Stimulated activated CD4-positive, alpha-beta T cell treated with anti-CD3 and anti-CD28 coated beads, Interleukin-1b, Interleukin-23, amount 100 ng/mL, for 48 hours (primary cell): ENCODE measurements around the gene PODN.

Source experiments
- DNase-seq: peaks from one replicate; pipeline ENCODE4 v3.0.0-alpha.2; 2020

The PODN gene

GRCh38 chr1:53061859-53062707 lies at the start of gene PODN:
TSS of gene PODN (plus strand) at chr1:53062213. CDS start at chr1:53069856, 7,643 bp downstream.
- DNase-seq: no peak

GRCh38 chr1:53014791-53015507 lies 47.1 kb upstream of the PODN start:
- DNase-seq: peak; percentile 77

- no peak for DNase-seq
Measured at GRCh38 chr1:53015508-53015860, 46.5 kb upstream of the PODN start.

GRCh38 chr1:53016705-53017104 lies 45.3 kb upstream of the PODN start:
- DNase-seq: no peak

GRCh38 chr1:53020588-53020987 lies 41.4 kb upstream of the PODN start:
- no peak for DNase-seq

- DNase-seq: no peak
Measured at GRCh38 chr1:53022179-53022578, 39.8 kb upstream of the PODN start.

- DNase-seq: no peak
Measured at GRCh38 chr1:53023546-53023945, 38.5 kb upstream of the PODN start.

GRCh38 chr1:53024117-53024516 lies 37.9 kb upstream of the PODN start:
- no peak for DNase-seq

- DNase-seq: no peak
Measured at GRCh38 chr1:53025034-53025768, 36.8 kb upstream of the PODN start.

GRCh38 chr1:53025769-53026112 lies 36.3 kb upstream of the PODN start:
- no peak for DNase-seq

- DNase-seq: no peak
Measured at GRCh38 chr1:53026254-53026653, 35.8 kb upstream of the PODN start.

GRCh38 chr1:53031732-53032131 lies 30.3 kb upstream of the PODN start:
- DNase-seq: no peak

GRCh38 chr1:53037159-53037558 lies 24.9 kb upstream of the PODN start:
- no peak for DNase-seq

GRCh38 chr1:53038566-53038965 lies 23.4 kb upstream of the PODN start:
- no peak for DNase-seq

GRCh38 chr1:53043271-53043670 lies 18.7 kb upstream of the PODN start:
- DNase-seq: no peak

GRCh38 chr1:53044926-53045325 lies 17.1 kb upstream of the PODN start:
- DNase-seq: no peak

GRCh38 chr1:53046930-53047329 lies 15.1 kb upstream of the PODN start:
- DNase-seq: no peak

- no peak for DNase-seq
Measured at GRCh38 chr1:53047737-53048736, 14.0 kb upstream of the PODN start.

GRCh38 chr1:53048960-53049573 lies 12.9 kb upstream of the PODN start:
- DNase-seq: no peak

GRCh38 chr1:53049574-53049967 lies 12.4 kb upstream of the PODN start:
- DNase-seq: no peak

- DNase-seq: no peak
Measured at GRCh38 chr1:53050310-53050709, 11.7 kb upstream of the PODN start.

GRCh38 chr1:53051676-53052075 lies 10.3 kb upstream of the PODN start:
- no peak for DNase-seq
